Measurements from ENCODE around the gene MAFB.

MAFB gene

GRCh38 chr20:40650707-40651106 lies 38.3 kb downstream of the MAFB start:
- Histone ChIP-seq H3K36me3 (ENCODE audit: low read length) (no peaks in the 10 kb centered on the region), H3K27me3 (ENCODE audit: low read length) (no peaks in the 10 kb centered on the region), H2AFZ (ENCODE audit: low read depth, low read length, severe bottlenecking) (no peak overlapping the region), H3K4me3 (ENCODE audit: insufficient read depth, low read length, poor library complexity, severe bottlenecking) (no peak overlapping the region), H3K4me2 (ENCODE audit: low read depth, low read length, poor library complexity, severe bottlenecking) (no peak overlapping the region), H3K27ac (ENCODE audit: low read depth, low read length) (no peak overlapping the region), H3K79me2 (ENCODE audit: insufficient read depth, low read length) (no peaks in the 10 kb centered on the region), H3K9ac (ENCODE audit: low read length) (no peak overlapping the region), H4K20me1 (ENCODE audit: low read depth, low read length) (no peaks in the 10 kb centered on the region), H3F3A (ENCODE audit: insufficient read depth) (no peaks in the 10 kb centered on the region), H3K9me2 (replicated peaks; ENCODE audit: insufficient read depth, low read length) (no peaks in the 10 kb centered on the region), H3K9me3 (ENCODE audit: insufficient read depth, low read length) (no peaks in the 10 kb centered on the region)
- TF ChIP-seq EZH2phosphoT487 (conservative IDR thresholded peaks at IDR 0.05; ENCODE audit: low read length) = no peak
- TF ChIP-seq CTCF (IDR thresholded peaks at IDR 0.05; ENCODE audit: insufficient read depth, low read length, poor library complexity, severe bottlenecking) = no peak

- no peak overlapping the region for H3K4me3 ChIP-seq (ENCODE audit: insufficient read depth, low read length, poor library complexity, severe bottlenecking)
- no peak for TF ChIP-seq CTCF (IDR thresholded peaks at IDR 0.05; ENCODE audit: insufficient read depth, low read length, poor library complexity, severe bottlenecking)
- TF ChIP-seq EZH2phosphoT487 (conservative IDR thresholded peaks at IDR 0.05; ENCODE audit: low read length) = no peak
- no peak overlapping the region for H3K27ac ChIP-seq (ENCODE audit: low read depth, low read length)
- no peak overlapping the region for H3K4me2 ChIP-seq (ENCODE audit: low read depth, low read length, poor library complexity, severe bottlenecking)
- no peaks in the 10 kb centered on the region for H3K79me2 ChIP-seq (ENCODE audit: insufficient read depth, low read length)
- H3K27me3 ChIP-seq (ENCODE audit: low read length) = no peaks in the 10 kb centered on the region
- no peaks in the 10 kb centered on the region for H3F3A ChIP-seq (ENCODE audit: insufficient read depth)
- H3K36me3 ChIP-seq (ENCODE audit: low read length) = no peaks in the 10 kb centered on the region
- no peak overlapping the region for H3K9ac ChIP-seq (ENCODE audit: low read length)
- no peaks in the 10 kb centered on the region for H4K20me1 ChIP-seq (ENCODE audit: low read depth, low read length)
- H3K9me2 ChIP-seq (replicated peaks; ENCODE audit: insufficient read depth, low read length) = no peaks in the 10 kb centered on the region
- H3K9me3 ChIP-seq (ENCODE audit: insufficient read depth, low read length) = no peaks in the 10 kb centered on the region
- no peak overlapping the region for H2AFZ ChIP-seq (ENCODE audit: low read depth, low read length, severe bottlenecking)
Measured at GRCh38 chr20:40648210-40649072, 40.6 kb downstream of the MAFB start.

- Histone ChIP-seq H3K9ac (ENCODE audit: low read length) (no peak overlapping the region), H3K4me2 (ENCODE audit: low read depth, low read length, poor library complexity, severe bottlenecking) (no peak overlapping the region), H4K20me1 (ENCODE audit: low read depth, low read length) (no peaks in the 10 kb centered on the region), H3K27me3 (ENCODE audit: low read length) (no peaks in the 10 kb centered on the region), H3K9me2 (replicated peaks; ENCODE audit: insufficient read depth, low read length) (no peaks in the 10 kb centered on the region), H3K79me2 (ENCODE audit: insufficient read depth, low read length) (no peaks in the 10 kb centered on the region), H3K36me3 (ENCODE audit: low read length) (no peaks in the 10 kb centered on the region), H2AFZ (ENCODE audit: low read depth, low read length, severe bottlenecking) (no peak overlapping the region), H3K27ac (ENCODE audit: low read depth, low read length) (no peak overlapping the region), H3F3A (ENCODE audit: insufficient read depth) (no peaks in the 10 kb centered on the region), H3K4me3 (ENCODE audit: insufficient read depth, low read length, poor library complexity, severe bottlenecking) (no peak overlapping the region), H3K9me3 (ENCODE audit: insufficient read depth, low read length) (no peaks in the 10 kb centered on the region)
- no peak for TF ChIP-seq CTCF (IDR thresholded peaks at IDR 0.05; ENCODE audit: insufficient read depth, low read length, poor library complexity, severe bottlenecking)
- TF ChIP-seq EZH2phosphoT487 (conservative IDR thresholded peaks at IDR 0.05; ENCODE audit: low read length) = no peak
Measured at GRCh38 chr20:40646813-40647212, 42.2 kb downstream of the MAFB start.
